A673 (cell line): ENCODE results near the gene EHD1.

Source experiments
- CTCF ChIP-seq: fragments of 300-800, 200-600 bp; sonication (generic); conservative IDR thresholded peaks from 2 replicates; pipeline ENCODE4 v1.5.1; 2017; ENCODE audit warnings: low read depth, mild to moderate bottlenecking, antibody characterized with exemption, low read length, moderate library complexity, mixed read lengths
- EZH2 ChIP-seq: fragments of 200-600 bp; sonication (generic); IDR thresholded peaks from 2 replicates; pipeline ENCODE4 v1.6.1; 2017; ENCODE audit warnings: borderline replicate concordance, low read depth, mild to moderate bottlenecking, mixed read lengths, antibody characterized with exemption, low read length; ENCODE audit not compliant: poor library complexity, severe bottlenecking

DNA sequence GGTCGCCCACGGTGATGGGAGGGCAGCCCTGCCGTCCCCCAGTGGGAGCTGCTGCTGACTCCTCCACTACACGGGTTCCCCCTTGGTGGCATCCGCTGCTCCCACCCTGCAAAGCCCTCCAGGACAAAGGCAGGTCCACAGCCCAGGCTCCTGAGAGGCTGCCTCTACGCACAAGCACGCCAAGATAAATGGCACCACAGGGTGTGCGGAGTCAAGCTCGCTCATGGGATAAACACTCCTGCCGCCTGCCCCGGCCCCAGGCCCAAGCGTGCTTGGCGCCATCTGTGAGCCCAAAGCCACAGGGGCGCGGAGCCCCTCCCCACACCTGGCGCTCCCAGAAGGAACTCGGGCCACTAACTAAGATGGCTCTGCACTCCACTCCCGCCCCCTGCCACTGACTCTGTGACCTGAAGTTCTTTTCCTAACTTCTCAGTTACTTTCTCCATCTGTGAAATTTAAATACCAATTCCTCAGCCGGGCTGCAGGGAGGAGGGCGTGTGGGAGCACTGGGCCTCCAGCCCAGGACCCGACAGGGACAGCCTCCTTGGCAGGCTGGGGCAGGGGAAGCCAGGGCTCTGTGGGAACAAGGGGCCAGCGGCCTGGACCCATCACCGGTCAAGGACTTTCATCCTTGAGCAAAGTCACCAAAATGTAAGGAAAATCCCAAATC is 14.9 kb downstream of the EHD1 start:
- no peak for TF ChIP-seq CTCF
- no peak for TF ChIP-seq EZH2
